T-helper 1 cell treated with Interleukin-12 subunit alpha and Interleukin-12 subunit beta and Interleukin-4 antibody, amounts not matched to agents 30 ng/mL and 1 ng/mL, for 36 hours (primary cell): ENCODE results near the gene MCOLN1. TPM values are rescaled to one million over a fixed set of nuclear protein-coding genes. Genes with fewer than 3 reads are reported as not detected.

Source experiments
- intact Hi-C: fragments of 100-400 bp; cut with micrococcal nuclease; formaldehyde crosslinking; loops from one replicate; pipeline ENCODE4 v1.15.1; 2024
- total RNA-seq: library from RNA; stranded (reverse); gene quantifications from 2 replicates; pipeline ENCODE4 v1.2.3, GENCODE V29; 2022

The MCOLN1 gene
- total RNA-seq, 1 donor from 2014 or later: 15.8 TPM

- intact Hi-C loops: no loop called here
Measured at GRCh38 chr19:7500811-7501450, 21.5 kb upstream of the MCOLN1 start.

- intact Hi-C loops: no loop called here
Measured at GRCh38 chr19:7502552-7502951, 19.9 kb upstream of the MCOLN1 start.

- intact Hi-C loops: no loop called here
Measured at GRCh38 chr19:7504684-7505083, 17.7 kb upstream of the MCOLN1 start.

DNA sequence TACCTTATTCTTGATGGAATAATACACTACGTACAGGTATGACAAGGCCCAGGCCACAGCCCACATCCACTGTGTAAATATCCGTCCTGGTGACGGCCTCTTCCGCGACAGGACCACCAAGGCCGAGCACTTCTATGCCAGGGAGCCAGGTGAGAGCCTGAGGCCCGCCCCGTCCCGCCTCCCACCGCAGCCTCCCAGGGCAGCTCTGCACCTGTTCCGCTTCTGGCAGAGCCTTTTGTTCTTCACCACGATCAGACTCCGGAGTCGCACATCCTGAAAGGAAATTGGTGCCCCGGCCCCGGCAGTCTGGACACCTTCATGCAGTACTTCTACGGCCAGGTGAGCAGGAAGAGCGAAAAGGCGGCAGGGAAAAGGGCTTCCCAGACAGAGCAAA lies 17.1 kb upstream of the MCOLN1 start:
- intact Hi-C loops: no loop called here

DNA sequence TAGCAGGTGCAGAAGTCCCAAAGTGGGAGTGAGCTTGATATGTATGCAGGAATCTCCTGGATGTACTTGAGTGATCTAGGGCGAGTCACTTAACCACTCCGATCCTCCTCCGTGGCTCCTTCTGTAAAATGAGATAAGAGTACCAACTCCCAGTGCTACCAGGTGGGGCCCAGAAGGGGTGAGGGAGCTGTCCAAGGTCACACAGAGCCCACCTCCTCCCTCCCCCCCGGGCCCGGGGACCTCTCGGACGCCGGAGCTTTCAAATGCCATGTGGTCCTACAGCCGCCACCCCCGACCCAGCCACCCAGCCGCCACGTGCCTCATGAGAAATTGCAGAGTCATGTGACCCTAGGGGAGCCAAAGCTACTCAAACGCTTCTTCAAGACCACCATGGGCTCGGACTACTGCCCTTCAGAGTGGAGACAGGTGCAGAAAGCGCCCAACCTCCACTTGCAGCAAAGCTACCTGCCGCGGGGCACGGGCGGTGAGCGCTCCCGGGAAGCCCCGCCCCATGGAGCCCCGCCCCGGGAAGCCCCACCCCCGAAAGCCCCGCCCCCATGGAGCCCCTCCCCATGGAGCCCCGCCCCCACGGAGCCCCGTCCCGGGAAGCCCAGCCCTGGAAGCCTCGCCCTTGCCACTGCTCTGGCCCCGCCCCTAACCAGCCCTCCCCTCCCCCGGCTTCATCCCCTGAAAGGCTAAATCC lies 16.6 kb upstream of the MCOLN1 start:
- intact Hi-C loops: no loop called here

DNA sequence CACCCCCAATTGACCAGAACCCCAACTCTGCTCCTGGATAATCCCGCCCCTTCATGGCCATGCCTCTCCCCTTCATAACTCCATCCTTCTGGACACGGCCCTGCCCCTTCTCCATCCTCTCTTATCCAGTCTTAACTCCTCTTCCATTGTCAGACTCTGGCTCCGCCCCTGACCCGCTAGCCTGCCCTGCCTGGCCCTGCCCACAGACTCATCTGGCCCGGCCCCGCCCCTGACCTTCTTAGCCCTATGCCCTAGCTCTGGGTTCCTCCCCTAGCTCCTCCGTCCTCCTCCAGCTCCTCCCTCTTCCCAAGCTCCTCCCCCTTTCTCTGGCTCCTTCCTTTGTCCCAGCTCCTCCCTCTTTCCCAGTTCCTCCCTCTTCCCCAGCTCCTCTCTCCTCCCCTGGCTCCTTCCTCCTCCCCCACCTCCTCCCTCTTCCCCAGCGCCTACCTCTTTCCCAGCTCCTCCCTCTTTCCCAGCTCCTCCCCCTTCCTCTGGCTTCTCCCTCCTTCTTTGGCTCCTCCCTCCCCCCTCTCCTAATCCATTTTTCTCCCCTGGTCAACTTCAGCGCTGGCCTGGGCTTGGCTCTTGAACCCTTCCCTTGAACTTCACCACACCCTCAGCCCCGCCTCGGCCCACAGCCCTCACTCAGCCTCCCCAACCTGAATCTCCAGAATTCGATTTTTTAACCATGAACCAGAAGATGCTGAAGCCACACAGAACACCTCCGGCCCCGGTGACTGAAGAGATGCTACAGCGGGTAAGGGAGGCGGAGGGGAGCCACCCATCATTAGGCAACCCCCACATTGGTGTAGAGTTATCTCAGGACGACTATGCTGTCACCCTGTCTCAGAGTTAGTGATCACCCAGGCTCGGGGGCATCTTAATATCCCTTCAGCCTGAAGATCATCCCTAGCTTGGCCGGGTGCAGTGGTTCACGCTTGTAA lies 15.8 kb upstream of the MCOLN1 start:
- intact Hi-C loops: no loop called here

DNA sequence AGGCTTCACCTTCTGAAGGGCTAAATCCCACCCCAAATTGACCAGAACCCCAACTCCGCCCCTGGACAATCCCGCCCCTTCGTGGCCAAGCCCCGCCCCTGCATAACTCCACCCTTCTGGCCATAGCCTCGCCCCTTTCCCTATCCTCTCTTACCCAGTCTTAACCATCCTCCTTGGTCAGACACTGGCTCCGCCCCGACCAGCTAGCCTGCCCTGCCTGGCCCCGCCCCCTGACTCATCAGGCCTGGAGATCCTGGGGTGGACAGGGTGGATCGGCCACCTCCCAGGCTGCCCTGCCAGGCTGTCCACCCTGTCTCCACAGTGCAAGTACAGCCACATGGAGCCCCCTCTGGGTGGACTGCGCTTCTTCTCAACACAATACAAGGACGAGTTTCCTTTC lies 14.5 kb upstream of the MCOLN1 start:
- intact Hi-C loops: no loop called here

DNA sequence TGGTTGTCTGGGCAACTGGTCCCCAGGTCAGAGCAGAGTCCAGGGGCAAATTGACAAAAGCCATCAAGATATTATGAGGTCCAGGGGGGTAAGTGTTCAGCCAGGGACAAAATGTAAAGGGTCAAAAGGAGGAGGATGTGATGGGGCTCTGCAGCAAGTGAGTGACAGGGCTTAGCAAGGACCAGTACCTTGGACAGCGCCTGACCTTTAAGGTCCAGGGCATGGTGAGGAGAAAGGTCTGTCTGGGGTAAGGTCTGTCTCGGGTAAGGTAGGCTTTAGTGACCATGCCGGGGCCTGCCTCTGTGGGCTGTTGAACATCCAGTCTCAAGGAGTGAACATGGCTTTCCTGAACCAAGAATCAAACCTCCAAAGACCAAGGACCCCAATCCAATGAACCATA lies 12.8 kb upstream of the MCOLN1 start:
- intact Hi-C loops: no loop called here

DNA sequence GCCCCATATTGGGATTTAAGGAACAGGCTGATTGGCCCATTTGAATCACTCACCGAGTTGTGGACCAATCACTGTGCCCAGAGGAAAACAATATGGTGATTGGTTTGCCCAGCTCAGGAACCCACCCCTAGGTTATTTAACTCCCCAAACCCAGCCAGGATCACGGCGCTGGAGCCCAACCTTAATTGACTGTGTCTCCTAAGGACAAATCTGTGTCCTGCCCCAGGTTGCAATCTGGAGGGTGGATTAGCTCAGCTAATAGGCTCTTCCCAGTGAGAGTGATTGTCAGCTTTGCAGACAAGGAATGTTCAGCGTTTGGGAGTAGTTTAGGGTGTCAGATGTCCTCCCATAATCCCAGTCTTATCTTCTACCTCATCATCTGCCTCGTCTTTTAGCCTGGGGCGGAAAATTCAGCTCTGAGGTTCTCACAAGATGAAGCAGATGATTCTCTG lies 10.0 kb upstream of the MCOLN1 start:
- intact Hi-C loops: no loop called here

GRCh38 chr19:7513809-7514642 lies 8.4 kb upstream of the MCOLN1 start:
- intact Hi-C loops: no loop called here

GRCh38 chr19:7515110-7515644 lies 7.2 kb upstream of the MCOLN1 start:
- intact Hi-C loops: no loop called here

- intact Hi-C loops: no loop called here
Measured at GRCh38 chr19:7515645-7516151, 6.7 kb upstream of the MCOLN1 start, which contains the start of gene ZNF358. Gene ZNF358 (plus strand): TSS chr19:7516103. CDS start chr19:7519243, 3,140 bp downstream.

DNA sequence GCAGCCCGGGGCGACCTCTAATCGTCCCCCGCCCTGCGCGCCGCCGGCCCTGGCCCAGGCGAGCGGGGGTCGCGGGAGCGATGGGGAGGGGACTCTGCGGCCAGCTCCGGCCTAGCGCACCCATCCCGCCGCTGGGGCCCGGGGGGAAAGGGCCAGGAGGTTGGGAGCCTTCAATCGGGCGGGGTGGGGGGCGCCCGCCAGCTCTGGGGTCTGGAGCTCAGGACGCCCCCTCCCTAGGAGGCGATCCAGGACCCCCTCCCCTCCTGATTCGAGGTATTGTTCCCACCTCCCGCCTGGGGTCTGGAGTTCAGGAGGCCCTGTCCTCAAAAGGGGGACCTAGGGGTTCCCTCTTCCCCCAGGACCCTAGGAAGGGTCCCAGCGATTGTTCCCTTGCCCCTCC lies 6.1 kb upstream of the MCOLN1 start:
- intact Hi-C loops: no loop called here

DNA sequence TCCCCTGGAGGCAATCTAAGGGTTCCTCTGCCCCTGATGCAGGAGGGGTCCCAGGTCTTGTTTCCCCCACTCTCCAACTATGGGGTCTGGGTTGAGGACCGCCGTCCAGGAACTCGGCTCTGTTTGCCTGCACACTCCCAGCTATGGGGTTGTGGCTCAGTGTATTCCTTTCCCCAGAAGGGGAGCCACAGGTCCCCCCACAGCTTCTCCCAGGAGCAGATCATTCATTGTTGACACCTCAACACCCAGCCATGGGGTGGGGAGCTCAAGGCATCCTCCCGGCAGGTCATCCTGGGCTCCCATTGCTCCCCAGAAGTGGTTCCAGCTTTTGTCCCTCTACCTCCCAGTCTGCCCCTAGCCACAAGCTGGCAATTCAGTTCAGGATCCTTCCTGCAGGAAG lies 5.5 kb upstream of the MCOLN1 start:
- intact Hi-C loops: no loop called here

DNA sequence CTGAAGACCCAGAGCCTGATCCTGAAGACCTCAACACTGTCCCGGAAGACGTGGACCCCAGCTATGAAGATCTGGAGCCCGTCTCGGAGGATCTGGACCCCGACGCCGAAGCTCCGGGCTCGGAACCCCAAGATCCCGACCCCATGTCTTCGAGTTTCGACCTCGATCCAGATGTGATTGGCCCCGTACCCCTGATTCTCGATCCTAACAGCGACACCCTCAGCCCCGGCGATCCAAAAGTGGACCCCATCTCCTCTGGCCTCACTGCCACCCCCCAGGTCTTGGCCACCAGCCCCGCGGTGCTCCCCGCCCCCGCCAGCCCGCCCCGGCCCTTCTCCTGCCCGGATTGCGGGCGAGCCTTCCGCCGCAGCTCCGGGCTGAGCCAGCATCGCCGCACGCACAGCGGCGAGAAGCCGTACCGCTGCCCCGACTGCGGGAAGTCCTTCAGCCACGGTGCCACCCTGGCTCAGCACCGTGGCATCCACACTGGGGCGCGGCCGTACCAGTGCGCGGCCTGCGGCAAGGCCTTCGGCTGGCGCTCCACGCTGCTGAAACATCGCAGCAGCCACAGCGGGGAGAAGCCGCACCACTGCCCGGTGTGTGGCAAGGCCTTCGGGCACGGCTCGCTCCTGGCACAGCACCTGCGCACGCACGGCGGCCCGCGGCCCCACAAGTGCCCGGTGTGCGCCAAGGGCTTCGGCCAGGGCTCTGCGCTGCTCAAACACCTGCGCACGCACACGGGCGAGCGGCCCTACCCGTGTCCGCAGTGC lies 2.9 kb upstream of the MCOLN1 start:
- intact Hi-C loops: loop anchor here (5.0 kb wide), 1 partner anchor 32 kb away; the partner anchor contains the start of gene PEX11G

- intact Hi-C loops: loop anchor here (5.0 kb wide), 1 partner anchor 33 kb away; the partner anchor contains the start of gene PEX11G
Measured at GRCh38 chr19:7520131-7521051, 2.0 kb upstream of the MCOLN1 start.

- intact Hi-C loops: loop anchor here (1.0 to 5.0 kb wide), 4 partner anchors 13 to 127 kb away; partner anchors contain the start of genes PET100, PEX11G and XAB2
Measured at GRCh38 chr19:7521551-7522071, 813 bp upstream of the MCOLN1 start.
